Measurements from ENCODE around the gene TNPO3. TPM values are rescaled to one million over a fixed set of nuclear protein-coding genes. Genes with fewer than 3 reads are reported as not detected.

TNPO3 gene
- total RNA-seq, 4 donors from 2014 or later, result 30.8 to 43.4 (median 34.4) TPM

DNA sequence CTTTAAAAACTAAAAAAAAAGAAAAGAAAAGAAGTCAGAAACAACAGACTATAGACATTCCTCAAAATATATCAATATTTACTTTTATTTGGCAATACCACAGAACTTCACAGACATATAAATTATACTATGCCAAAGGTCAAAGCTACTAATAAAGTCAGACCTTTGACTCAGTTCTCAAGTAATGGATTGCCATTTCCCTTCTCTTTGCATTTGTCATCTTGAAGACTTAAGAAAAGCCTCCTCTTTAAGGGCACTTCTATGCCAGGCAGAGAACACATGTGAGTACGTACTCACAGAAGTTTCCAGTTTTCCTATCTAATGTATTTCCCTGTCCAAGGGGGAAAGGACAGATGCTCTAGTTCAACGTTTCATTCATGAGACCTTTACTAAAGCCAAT lies 37.6 kb downstream of the TNPO3 start:
- Histone ChIP-seq H3K36me3 (peaks cover 34% of the 10 kb centered on the region), H3K27me3 (no peaks in the 10 kb centered on the region), H3K27ac (no peak overlapping the region), H3K4me1 (no peaks in the 10 kb centered on the region), H3K9me3 (no peaks in the 10 kb centered on the region), H3K4me3 (no peak overlapping the region)
- no peak for TF ChIP-seq POLR2AphosphoS5 (IDR thresholded peaks at IDR 0.05)
- TF ChIP-seq EP300 (IDR thresholded peaks at IDR 0.05), result no peak
- TF ChIP-seq POLR2A (IDR thresholded peaks at IDR 0.05), result no peak
- TF ChIP-seq, protein P1, sequence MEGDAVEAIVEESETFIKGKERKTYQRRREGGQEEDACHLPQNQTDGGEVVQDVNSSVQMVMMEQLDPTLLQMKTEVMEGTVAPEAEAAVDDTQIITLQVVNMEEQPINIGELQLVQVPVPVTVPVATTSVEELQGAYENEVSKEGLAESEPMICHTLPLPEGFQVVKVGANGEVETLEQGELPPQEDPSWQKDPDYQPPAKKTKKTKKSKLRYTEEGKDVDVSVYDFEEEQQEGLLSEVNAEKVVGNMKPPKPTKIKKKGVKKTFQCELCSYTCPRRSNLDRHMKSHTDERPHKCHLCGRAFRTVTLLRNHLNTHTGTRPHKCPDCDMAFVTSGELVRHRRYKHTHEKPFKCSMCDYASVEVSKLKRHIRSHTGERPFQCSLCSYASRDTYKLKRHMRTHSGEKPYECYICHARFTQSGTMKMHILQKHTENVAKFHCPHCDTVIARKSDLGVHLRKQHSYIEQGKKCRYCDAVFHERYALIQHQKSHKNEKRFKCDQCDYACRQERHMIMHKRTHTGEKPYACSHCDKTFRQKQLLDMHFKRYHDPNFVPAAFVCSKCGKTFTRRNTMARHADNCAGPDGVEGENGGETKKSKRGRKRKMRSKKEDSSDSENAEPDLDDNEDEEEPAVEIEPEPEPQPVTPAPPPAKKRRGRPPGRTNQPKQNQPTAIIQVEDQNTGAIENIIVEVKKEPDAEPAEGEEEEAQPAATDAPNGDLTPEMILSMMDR (IDR thresholded peaks at IDR 0.05), result no peak
- WGBS, result 84% methylated on average over 2 of the region's 2 CpGs
- no peak for DNase-seq (ENCODE audit: low spot score in 2 of 2)

DNA sequence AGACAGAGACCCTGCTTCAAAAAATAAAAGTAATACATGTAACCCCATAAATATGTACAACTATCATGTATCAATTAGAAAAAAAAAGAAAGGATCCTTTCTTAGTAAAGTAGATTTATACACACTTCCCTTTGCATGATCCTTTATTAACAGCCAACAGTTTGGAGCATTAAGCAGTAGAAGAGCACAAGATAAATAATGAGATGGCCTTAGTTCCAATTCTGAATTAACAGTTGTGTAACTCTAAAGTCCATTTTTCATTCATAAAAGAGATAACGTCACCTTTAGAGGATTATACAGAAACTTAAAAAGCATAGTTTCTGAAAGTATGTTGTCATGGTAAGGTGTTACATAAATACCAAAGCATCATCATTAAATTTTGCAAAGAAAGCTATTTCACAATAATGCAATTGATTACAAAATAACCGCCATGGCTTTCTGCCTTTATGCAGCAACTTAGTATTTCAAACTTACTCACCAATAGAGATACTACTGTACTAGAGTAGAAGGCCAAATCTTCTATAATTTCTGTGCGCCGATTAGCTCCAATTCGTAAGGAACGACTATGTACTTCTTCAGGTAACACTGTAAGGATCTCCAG lies 40.3 kb downstream of the TNPO3 start:
- Histone ChIP-seq H3K4me3 (no peak overlapping the region), H3K27ac (no peak overlapping the region), H3K4me1 (no peaks in the 10 kb centered on the region), H3K9me3 (no peaks in the 10 kb centered on the region), H3K36me3 (peaks cover 48% of the 10 kb centered on the region), H3K27me3 (no peaks in the 10 kb centered on the region)
- no peak for DNase-seq (ENCODE audit: low spot score in 2 of 2)
- TF ChIP-seq EP300 (IDR thresholded peaks at IDR 0.05) (no peak), POLR2AphosphoS5 (IDR thresholded peaks at IDR 0.05) (no peak), POLR2A (IDR thresholded peaks at IDR 0.05) (no peak)
- TF ChIP-seq, protein P1 (IDR thresholded peaks at IDR 0.05), result no peak
- 93% methylated on average over 6 of the region's 6 CpGs for WGBS

DNA sequence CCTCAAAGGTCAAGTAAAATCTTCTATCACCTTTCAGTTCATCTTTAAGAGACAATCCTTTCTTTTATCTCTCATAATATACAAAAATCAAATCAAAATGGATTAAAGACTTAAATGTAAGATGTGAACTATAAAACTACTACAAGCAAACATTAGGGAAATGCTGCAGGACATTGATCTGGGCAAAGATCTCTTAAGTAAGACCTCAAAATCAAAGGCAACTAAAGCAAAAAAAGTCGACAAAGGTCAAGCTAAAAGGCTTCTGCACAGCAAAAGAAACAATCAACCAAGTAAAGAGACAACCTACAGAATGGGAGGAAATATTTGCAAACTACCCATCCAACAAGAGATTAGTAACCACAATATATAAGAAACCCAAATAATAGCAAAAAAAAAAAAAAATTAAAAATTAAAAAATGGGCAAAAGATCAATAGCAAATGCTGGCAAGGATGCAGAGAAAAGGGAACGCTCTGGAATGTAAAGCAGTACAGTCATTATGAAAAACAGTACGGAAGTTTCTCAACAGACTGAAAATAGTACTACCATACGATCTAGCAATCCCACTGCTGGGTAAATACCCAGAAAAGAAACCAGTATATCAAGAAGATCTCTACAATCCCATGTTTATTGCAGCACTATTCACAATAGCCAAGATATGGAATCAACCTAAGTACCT lies 41.7 kb downstream of the TNPO3 start:
- Histone ChIP-seq H3K9me3 (no peaks in the 10 kb centered on the region), H3K4me3 (no peak overlapping the region), H3K27me3 (no peaks in the 10 kb centered on the region), H3K4me1 (no peaks in the 10 kb centered on the region), H3K27ac (no peak overlapping the region), H3K36me3 (peaks cover 50% of the 10 kb centered on the region)
- WGBS, result 77% methylated on average over 4 of the region's 4 CpGs
- DNase-seq (ENCODE audit: low spot score in 2 of 2), result no peak
- TF ChIP-seq POLR2AphosphoS5 (IDR thresholded peaks at IDR 0.05) (no peak), POLR2A (IDR thresholded peaks at IDR 0.05) (no peak), EP300 (IDR thresholded peaks at IDR 0.05) (no peak)
- TF ChIP-seq, protein P1 (IDR thresholded peaks at IDR 0.05), result no peak

DNA sequence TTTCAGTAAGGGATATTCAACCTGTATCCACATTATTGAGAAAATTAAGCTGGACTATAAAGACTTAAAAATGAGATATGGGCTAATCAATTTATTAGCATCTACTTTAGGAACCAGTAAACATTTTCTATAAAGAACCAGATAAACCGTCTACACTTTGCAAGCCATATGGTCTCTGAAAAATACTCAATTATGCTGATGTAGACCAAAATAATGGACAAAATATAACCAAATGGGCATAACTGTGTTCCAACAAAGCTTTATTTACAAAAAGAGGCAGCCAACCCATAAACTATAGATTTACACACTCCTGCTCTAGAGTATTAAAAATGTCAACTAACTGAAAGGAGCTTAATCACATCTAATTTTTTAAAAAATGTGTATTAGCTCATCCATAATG lies 42.3 kb downstream of the TNPO3 start:
- H3K9me3 ChIP-seq, result no peaks in the 10 kb centered on the region
- H3K27ac ChIP-seq, result no peak overlapping the region
- peaks cover 54% of the 10 kb centered on the region for H3K36me3 ChIP-seq
- H3K4me1 ChIP-seq, result no peaks in the 10 kb centered on the region
- no peak for DNase-seq (ENCODE audit: low spot score in 2 of 2)
- H3K27me3 ChIP-seq, result no peaks in the 10 kb centered on the region
- H3K4me3 ChIP-seq, result no peak overlapping the region
- WGBS, result 100% methylated on average over 1 of the region's 1 CpG
- TF ChIP-seq POLR2A (IDR thresholded peaks at IDR 0.05) (no peak), POLR2AphosphoS5 (IDR thresholded peaks at IDR 0.05) (no peak), EP300 (IDR thresholded peaks at IDR 0.05) (no peak)
- TF ChIP-seq, protein P1 (IDR thresholded peaks at IDR 0.05), result no peak

DNA sequence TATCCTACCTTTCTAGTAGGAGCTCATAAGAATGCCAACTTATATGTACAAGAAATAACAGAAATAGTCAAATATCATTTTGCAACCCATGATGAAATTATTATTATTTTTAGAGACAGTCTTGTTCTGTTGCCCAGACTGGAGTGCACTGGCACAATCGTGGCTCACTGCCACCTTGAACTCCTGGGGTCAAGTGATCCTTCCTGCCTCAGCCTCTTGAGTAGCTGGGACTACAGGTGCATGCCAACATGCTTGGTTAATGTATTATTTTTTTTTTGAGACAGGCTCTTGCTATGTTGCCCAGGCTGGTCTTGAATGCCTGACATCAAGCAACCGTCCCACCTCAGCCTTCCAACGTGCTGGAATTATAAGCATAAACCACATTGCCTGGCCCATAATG lies 44.8 kb downstream of the TNPO3 start:
- 86% methylated on average over 3 of the region's 3 CpGs for WGBS
- TF ChIP-seq EP300 (IDR thresholded peaks at IDR 0.05) (no peak), POLR2AphosphoS5 (IDR thresholded peaks at IDR 0.05) (no peak), POLR2A (IDR thresholded peaks at IDR 0.05) (no peak)
- TF ChIP-seq, protein P1 (IDR thresholded peaks at IDR 0.05), result no peak

More for the DNA sequence above, 44.8 kb downstream of the TNPO3 start:
- Histone ChIP-seq H3K27me3 (no peaks in the 10 kb centered on the region), H3K4me1 (no peaks in the 10 kb centered on the region), H3K4me3 (no peak overlapping the region), H3K9me3 (no peaks in the 10 kb centered on the region), H3K27ac (no peak overlapping the region), H3K36me3 (peaks cover 39% of the 10 kb centered on the region)
- DNase-seq (ENCODE audit: low spot score in 2 of 2), result no peak

Measured in suprapubic skin (tissue), 4 donors.